Activated CD4-positive, alpha-beta T cell treated with anti-CD3 and anti-CD28 coated beads for 4 hours (primary cell): ENCODE data around the gene CCT7.
"Not testable (repeated sequence)": the region's sequence is repeated elsewhere in the genome, so short reads cannot be mapped to it uniquely, and the experiment has no call there.

Source experiments
- DNase-seq, 2 donors: peaks; one replicate each; pipeline ENCODE4 v3.0.0-alpha.2; 2020

The CCT7 gene

DNA sequence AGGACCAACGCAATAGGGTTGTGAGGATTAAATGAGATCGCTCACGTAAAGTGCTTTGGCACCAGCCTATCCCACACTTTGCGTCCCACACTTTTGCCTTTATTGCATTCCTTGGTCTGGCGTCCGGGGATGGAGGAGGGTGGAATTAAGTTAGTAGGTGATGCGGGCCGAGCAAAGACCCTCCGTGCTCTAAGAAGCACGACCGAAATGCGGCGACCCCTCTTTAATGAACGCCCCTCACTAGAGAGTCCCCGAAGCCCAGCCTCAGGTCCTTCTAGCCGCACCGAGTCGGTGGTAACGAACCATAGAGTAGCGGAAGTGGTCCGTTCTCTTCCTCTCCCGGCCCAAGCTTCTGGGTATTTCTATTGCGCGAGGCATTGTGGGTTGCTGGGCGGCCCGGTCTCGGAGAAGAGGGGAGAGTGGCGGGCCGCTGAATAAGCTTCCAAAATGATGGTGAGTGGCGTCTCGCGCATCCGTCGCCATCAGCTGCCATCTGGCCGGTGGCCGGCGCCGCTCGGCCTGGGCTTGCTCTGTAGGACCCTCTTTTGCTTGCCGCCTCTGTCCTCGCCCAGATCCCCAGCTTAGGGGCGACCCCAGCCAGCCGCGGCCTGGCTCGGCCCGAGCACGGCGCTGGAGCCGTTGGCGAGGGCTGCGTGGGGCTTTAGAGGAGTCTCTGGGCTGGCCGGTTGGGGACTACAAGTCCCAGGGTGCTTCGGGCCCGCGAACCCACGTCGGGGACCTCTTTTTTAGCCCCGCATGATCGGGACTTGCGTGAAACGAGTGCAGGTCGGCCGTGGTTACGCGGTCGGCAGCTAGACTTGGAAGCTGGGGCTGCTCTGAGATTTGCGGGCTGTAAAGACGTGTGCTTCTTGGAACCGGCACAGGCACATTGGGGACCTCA is at the start of gene CCT7:
TSS of gene CCT7 (plus strand) at position 377 of the 901 bp plus-strand sequence. CDS start at position 448, 71 bp downstream.
- DNase-seq = peak; percentile 85 to 86

DNA sequence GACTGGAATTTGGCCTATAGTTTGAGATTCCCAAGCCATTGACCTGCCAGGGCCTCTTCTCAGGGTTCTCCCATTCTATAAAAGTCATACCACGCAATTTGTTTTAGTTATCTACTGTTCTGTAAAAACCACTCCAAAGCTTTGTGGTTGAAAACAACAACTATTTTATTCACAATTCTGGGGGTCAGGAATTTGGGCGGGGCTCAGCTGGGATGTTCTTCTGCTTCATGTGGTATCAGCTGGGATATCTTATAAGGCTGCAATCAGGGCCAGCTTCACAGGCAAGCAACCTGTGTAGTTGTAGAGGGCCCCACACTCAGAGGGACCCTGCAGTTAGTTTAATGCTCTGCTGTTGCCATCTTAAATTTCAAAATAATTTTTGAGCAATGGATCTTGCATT is 48.1 kb upstream of the CCT7 start:
- DNase-seq = no peak

DNA sequence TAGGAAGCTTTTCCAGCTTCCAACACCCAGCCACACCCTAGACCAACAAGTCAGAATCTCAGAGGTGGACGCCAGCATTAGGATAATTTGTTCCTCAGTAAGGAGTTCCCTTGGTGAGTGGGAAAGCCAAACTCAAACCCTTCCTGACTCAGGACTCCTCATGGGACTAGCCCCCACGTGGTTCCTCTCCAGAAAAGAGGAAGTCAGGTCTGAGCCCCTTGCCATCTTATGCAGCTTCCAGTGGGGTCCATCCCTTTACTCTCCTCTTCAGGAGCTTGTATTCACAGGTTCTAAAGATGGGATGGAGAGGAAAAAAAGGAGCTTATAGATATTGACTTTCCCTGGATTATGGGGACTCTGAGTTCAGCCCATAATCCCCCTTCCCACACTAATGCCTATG is 46.6 kb upstream of the CCT7 start:
- no peak for DNase-seq

GRCh38 chr2:73197579-73197978 is 36.5 kb upstream of the CCT7 start:
- no peak for DNase-seq

DNA sequence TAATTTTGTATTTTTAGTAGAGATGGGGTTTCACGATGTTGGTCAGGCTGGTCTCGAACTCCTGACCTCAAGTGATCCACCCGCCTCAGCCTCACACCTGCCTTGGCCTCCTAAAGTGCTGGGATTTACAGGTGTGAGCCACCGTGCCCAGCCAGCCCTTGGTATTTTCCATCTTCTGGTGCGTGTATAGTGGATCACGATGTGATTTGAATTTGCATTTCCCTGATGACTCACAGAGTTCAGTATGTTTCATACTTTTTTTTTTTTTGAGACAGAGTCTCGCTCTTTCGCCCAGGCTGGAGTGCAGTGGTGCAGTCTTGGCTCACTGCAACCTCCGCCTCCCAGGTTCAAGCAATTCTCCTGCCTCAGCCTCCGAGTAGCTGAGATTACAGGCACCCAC is 33.8 kb upstream of the CCT7 start:
- DNase-seq = not testable (repeated sequence)

DNA sequence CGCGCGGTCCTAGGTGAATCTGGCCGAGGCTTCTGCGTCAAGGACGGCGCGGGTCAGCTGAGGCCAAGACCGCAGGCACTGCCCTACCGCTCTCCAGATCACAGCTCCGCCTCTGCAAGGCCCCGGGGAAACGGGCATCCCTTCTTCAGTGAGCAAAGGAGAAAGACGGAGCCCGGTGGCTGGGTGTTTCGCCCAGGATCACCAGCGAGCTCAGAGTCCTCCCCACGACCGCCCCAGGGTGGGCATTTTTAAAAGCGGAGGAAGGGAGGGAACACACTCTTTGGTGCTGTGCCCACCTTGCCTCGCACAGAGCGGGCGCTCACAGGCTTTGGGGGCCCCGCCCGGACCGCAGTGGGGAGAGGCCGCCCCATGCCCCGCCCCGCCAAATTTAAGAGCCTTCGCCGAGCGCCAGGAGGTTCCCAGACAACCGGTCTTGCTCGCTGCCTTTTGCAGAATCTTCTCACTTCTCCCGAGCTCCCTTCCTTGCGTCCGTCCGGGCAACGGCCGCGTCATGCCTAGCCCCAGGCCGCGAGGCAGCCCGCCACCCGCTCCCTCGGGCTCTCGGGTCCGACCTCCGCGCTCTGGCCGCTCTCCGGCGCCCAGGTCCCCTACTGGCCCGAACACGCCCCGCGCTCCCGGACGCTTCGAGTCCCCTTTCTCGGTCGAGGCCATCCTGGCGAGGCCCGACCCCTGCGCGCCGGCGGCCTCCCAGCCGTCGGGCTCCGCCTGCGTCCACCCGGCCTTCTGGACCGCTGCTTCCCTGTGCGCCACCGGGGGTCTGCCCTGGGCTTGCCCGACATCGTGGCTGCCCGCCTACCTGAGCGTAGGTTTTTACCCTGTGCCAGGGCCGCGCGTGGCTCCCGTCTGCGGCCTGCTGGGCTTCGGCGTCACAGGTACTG is 31.7 kb upstream of the CCT7 start, which contains the start of gene NOTO:
TSS of gene NOTO (plus strand) at position 419 of the 899 bp plus-strand sequence. CDS start at position 512, 93 bp downstream.
- no peak for DNase-seq

GRCh38 chr2:73203055-73203681 is 30.9 kb upstream of the CCT7 start:
- no peak for DNase-seq

GRCh38 chr2:73205611-73206010 is 28.5 kb upstream of the CCT7 start:
- DNase-seq = no peak

- DNase-seq = no peak
These were observed 25.9 kb upstream of the CCT7 start for GRCh38 chr2:73208258-73208657.

DNA sequence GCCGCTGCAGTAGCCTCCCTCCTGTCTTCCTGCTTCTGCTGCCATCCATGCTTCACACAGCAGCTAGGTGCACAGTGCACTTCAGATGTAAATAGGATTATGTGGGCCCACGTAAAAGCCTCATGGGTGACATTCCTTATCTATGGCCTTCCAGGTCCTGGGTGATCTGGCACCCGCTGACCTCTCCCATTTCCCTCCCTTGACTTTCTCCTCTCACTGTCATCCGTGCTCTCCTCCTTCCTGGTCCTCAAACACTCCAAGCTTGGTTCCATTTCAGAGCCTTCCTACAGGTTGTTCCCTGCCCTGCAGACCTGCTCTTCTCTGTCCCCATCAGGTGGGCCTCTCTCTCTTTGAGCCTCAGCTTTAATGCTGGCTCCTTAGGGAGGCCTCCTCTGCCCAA is 24.1 kb upstream of the CCT7 start:
- no peak for DNase-seq

DNA sequence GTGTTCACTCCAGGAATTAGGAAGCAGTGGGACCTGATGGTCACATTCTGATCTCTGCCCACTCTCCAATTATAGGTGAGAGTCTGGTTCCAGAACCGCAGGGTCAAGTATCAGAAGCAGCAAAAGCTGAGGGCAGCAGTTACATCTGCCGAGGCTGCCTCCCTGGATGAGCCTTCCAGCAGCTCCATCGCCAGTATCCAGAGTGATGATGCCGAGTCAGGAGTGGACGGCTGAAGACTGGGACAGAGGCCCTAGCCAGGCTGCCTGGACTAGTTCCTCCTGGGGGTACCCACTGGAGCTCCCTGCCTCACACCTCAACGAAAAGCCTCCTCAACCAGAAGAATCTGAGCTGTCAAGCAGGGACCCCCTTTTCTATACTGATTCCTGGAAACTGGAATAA is 23.4 kb upstream of the CCT7 start:
- DNase-seq = no peak

DNA sequence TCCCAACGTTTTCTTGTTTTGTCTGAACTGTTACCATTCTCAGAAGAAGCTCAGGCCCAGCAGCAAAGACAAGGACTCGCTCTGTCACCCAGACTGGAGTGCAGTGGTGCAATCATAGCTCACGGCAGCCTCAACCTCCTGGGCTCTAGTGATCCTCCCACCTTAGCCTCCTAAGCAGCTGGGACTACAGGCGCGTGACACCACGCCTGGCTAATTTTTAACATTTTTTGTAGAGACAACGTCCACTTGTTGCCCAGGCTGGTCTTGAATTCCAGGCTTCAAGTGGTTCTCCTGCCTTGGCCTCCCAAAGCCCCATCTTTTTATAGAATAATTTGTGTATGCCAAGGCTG is 22.0 kb upstream of the CCT7 start:
- DNase-seq = no peak

GRCh38 chr2:73212448-73213176 is 21.5 kb upstream of the CCT7 start:
- peak; percentile 62 to 68 for DNase-seq

DNA sequence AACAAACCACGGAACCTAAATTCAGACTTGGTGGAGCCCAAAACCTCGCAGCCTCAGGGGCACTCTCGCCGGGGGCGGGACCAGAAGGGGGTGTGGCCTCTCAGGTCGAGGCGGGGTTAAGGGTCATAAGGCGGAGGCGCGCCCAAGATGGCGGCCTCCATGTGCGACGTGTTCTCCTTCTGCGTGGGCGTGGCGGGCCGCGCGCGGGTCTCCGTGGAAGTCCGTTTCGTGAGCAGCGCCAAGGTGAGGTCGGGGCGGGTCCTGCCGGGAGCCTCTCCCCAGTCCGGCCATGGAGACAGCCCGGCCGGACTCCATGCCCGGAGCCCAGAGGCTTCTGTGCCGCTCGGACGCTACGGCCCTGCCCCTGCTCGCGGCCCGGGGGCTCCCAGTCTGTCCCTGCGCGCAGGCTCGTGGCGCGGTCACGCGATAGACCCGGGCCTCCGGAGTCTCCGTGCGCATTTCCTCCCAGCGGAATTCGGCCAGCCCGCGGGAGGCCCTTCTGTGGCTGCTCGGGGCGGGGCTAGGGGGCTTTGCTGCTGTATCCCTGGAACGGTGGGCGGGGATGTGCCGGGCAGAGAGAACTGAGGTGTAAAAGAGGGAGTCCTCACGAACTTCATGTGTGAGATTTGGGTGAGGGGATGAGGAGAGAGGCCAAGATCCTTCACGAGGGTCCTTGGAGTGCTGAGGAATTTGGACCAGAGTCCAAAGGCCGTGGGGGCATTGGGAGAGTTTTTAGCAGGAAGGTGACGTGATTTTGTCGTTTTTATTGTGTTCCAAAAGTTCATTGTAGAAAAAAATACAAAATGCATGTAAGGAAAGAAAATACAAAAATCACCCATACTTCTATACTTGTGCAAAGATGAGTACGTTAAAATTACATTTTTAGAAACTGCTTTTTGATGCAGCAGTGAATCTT is 19.7 kb upstream of the CCT7 start, which contains the start of gene SMYD5:
TSS of gene SMYD5 (plus strand) at position 126 of the 916 bp plus-strand sequence. CDS start at position 148, 22 bp downstream.
- peak; percentile 92 to 95 for DNase-seq

DNA sequence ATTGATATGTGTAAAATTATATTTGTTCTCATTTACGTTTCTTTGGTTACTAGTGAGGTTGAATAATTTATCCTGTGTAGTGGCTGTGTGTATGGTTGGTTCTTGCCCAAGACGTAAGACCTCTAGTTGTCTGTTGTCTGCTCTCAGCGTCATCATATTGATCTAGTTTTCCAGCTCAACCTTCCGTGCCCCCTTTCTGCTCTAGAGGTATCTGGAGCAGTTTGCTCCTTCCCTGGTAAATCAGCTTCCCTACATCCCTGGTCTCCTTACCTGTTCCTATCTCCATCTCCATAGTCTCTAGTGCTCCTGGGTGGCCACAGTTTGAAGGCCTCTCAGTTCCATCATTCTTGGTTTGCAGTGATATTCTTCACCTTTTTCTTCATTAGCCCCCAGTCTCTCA is 18.9 kb upstream of the CCT7 start:
- DNase-seq = no peak

DNA sequence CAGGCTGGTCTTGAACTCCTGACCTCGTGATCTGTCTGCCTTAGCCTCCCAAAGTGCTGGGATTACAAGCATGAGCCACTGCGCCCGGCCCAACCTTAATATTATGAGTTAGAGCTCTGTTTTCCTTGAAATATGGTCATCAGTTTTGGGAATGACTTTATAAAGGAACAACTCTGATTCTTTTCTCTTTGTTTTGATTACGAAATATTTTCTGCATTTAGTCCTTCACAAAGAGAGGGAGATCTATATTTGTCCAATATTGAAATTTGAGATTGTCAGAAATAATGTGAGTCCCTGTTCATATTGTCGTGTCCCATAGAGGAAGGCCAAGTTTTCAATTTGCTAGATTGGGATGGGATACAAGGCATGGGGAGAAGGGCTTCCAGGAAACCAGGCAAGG is 16.9 kb upstream of the CCT7 start:
- DNase-seq = no peak

GRCh38 chr2:73217826-73218225 is 16.3 kb upstream of the CCT7 start:
- DNase-seq = no peak

GRCh38 chr2:73218298-73218697 is 15.8 kb upstream of the CCT7 start:
- DNase-seq = no peak

DNA sequence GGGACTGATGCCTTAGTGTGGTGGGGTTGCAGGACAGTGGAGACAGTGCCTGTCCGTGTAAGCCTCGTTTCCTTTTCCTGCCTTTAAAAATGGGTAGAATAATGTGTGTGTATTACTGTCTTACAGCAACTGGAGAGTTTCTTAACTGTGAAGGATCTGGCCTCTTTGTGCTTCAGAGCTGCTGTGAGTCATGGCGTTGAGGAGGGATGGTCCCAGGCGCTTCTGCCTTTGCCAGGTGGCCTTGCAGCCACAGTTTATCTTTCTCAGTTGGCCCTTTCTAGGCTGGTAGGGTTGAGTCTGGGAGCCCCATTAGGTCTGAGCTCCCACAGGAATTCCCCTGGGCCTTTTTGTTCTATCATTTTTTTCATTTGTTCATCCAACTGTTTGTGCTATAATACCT is 10.3 kb upstream of the CCT7 start:
- DNase-seq = no peak

DNA sequence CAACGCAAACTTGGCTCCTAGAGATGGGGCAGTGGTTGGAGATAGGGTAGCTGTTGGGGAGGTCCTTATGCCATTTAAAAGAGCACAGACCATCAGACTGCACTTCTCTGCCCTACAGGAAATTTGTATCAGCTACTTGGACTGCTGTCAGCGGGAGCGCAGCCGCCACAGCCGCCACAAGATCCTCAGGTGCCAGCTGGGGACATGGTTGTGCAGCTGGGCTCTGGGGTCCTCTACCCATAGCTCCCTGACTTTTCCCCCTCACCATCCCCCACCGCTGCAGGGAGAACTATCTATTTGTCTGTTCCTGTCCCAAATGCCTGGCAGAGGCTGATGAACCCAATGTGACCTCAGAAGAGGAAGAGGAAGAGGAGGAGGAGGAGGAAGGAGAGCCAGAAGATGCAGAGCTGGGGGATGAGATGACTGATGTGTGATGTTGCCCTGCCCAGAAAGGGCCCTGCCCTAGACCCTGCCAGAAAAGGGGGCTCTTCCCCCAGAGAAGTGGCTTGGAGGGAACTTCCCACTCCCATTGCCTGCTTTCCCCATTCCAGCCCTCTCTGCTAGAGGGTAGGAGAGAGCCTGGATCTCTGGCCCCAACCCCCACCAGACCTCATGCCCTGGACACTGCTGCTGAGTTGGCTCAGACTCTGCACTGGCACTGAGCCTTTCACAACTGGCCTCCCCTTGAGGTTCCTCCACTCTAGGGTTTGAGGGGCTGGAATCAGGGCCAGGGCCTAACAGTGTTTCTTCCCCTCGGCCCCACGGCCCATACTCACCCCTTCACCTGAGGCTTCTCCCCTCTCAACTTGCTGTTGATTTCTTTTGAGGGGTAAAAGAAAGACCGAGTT is 8.4 kb upstream of the CCT7 start:
- no peak for DNase-seq
